K562 (cell line): Measurements from ENCODE around the gene CD79A. TPM values are rescaled to one million over a fixed set of nuclear protein-coding genes. Genes with fewer than 3 reads are reported as not detected.

Source experiments
- ATF1 ChIP-seq, 2 experiments: fragments of 450-650 bp in 1 of 2; IDR thresholded peaks; 2 replicates each; pipeline ENCODE4 v1.6.1; 2016; ENCODE audit warnings: missing compliant biosample characterization in 1 of 2, missing genetic modification characterization in 1 of 2
- CXXC5 ChIP-seq: fragments of 250-450 bp; sonication (Bioruptor Pico); IDR thresholded peaks from 2 replicates; pipeline ENCODE4 v1.8.0; 2022; ENCODE audit warnings: inconsistent platforms, mild to moderate bottlenecking, moderate library complexity
- FOXP1 ChIP-seq: sonication (generic); formaldehyde crosslinking; IDR thresholded peaks from 2 replicates; pipeline ENCODE4 v1.8.0; 2022; ENCODE audit warnings: mild to moderate bottlenecking, missing genetic modification reagents
- GABPA ChIP-seq: fragments of 200-800 bp; sonication (Bioruptor generic); conservative IDR thresholded peaks from 2 replicates; pipeline ENCODE4 v1.6.1; 2016; ENCODE audit warnings: low read depth, missing genetic modification characterization, missing compliant biosample characterization
- GTF2A2 ChIP-seq: IDR thresholded peaks from 2 replicates; pipeline ENCODE4 v1.6.1; 2016; ENCODE audit warnings: mild to moderate bottlenecking, missing genetic modification characterization, missing compliant biosample characterization
- HDAC2 ChIP-seq: fragments of 450-650 bp; IDR thresholded peaks from 2 replicates; pipeline ENCODE4 v1.6.1; 2016; ENCODE audit warnings: mild to moderate bottlenecking
- HDGF ChIP-seq: fragments of 450-650 bp; IDR thresholded peaks from 2 replicates; pipeline ENCODE4 v1.6.1; 2016
- IFI16 ChIP-seq: fragments of 250-450 bp; sonication (Bioruptor Pico); IDR thresholded peaks from 2 replicates; pipeline ENCODE4 v2.1.2; 2022; ENCODE audit warnings: mild to moderate bottlenecking, inconsistent platforms
- MTA3 ChIP-seq: fragments of 450-650 bp; formaldehyde crosslinking; IDR thresholded peaks from 2 replicates; pipeline ENCODE4 v1.6.1; 2017; ENCODE audit warnings: mild to moderate bottlenecking, borderline replicate concordance
- TFAM ChIP-seq: fragments of 250-450 bp; sonication (Bioruptor Pico); conservative IDR thresholded peaks from 2 replicates; pipeline ENCODE4 v1.5.0; 2021; ENCODE audit warnings: mild to moderate bottlenecking, moderate library complexity
- ZNF253 ChIP-seq: fragments of 250-450 bp; sonication (Bioruptor Pico); conservative IDR thresholded peaks from 2 replicates; pipeline ENCODE4 v1.6.1; 2021; ENCODE audit warnings: mild to moderate bottlenecking
- polyA plus RNA-seq, 8 experiments: library from polyadenylated mRNA; depleted of rRNA in 4 of 8; stranded (reverse) in 5 of 8; unstranded in 3 of 8; fragments of >200 nt; fragmentation: Nextera tagmentation in 2 of 8; fragmentation: Illumina TruSeq in 1 of 8; extraction: Ambion mirVana in 2 of 8; extraction: Trizol in 1 of 8; gene quantifications; 2 replicates each; pipeline versions ENCODE4 v1.2.1 to v1.2.3, GENCODE V29; 2011 to 2014; ENCODE audit warnings: inconsistent platforms in 1 of 8, missing spikeins in 1 of 8
- total RNA-seq, 7 experiments: library from RNA; depleted of rRNA in 6 of 7; stranded (reverse); fragments of >200 nt in 6 of 7; fragmentation: Illumina TruSeq in 2 of 7; extraction: Trizol in 2 of 7; gene quantifications; 2 replicates each; pipeline versions ENCODE4 v1.2.1 to v1.2.3, GENCODE V29; 2011 to 2021; ENCODE audit warnings: low replicate concordance in 1 of 7
- TF ChIP-seq, protein P1 (sequence below), 3 experiments: IDR thresholded peaks in 2 of 3; conservative IDR thresholded peaks in 1 of 3; 2 replicates each; pipeline ENCODE4 v1.5.1; 2011 to 2012; ENCODE audit warnings: low read length in 3 of 3, mild to moderate bottlenecking in 3 of 3, control low read depth in 2 of 3, improper control_type of control experiment in 1 of 3, inconsistent platforms in 1 of 3, low read depth in 1 of 3, mixed read lengths in 1 of 3, moderate library complexity in 1 of 3; ENCODE audit not compliant: insufficient read depth in 2 of 3
- TF ChIP-seq, protein P2 (sequence below): fragments of 450-650 bp; conservative IDR thresholded peaks from 2 replicates; pipeline ENCODE4 v1.6.1; 2016; ENCODE audit warnings: missing genetic modification characterization, low read depth, mild to moderate bottlenecking, control low read depth, missing compliant biosample characterization
- TF ChIP-seq, protein P3 (sequence below): fragments of 250-450 bp; sonication (Bioruptor Pico); IDR thresholded peaks from 2 replicates; pipeline ENCODE4 v1.5.0; 2020; ENCODE audit warnings: mild to moderate bottlenecking
- TF ChIP-seq, protein P4 (sequence below): sonication (generic); formaldehyde crosslinking; IDR thresholded peaks from 2 replicates; pipeline ENCODE4 v1.8.1; 2023; ENCODE audit warnings: mild to moderate bottlenecking, missing genetic modification reagents
- TF ChIP-seq, protein P5 (sequence below), 2 experiments: fragments of 450-650 bp in 1 of 2; sonication (generic) in 1 of 2; formaldehyde crosslinking in 1 of 2; IDR thresholded peaks in 1 of 2; conservative IDR thresholded peaks in 1 of 2; 2 replicates each; pipeline versions ENCODE4 v1.6.1 to v1.8.1; 2016 to 2023; ENCODE audit warnings: mild to moderate bottlenecking in 2 of 2, moderate library complexity in 2 of 2, inconsistent platforms in 1 of 2, missing genetic modification reagents in 1 of 2
- TF ChIP-seq, protein P6 (sequence below): fragments of 450-650 bp; IDR thresholded peaks from 2 replicates; pipeline ENCODE4 v1.6.1; 2016

Gene CD79A
- total and polyA plus RNA-seq, 9 of the 15 experiments (the other 6 are each of a cell fraction or from before 2014, with no cell fraction given): 0.04 to 0.72 (median 0.17) TPM; not detected in 3

DNA sequence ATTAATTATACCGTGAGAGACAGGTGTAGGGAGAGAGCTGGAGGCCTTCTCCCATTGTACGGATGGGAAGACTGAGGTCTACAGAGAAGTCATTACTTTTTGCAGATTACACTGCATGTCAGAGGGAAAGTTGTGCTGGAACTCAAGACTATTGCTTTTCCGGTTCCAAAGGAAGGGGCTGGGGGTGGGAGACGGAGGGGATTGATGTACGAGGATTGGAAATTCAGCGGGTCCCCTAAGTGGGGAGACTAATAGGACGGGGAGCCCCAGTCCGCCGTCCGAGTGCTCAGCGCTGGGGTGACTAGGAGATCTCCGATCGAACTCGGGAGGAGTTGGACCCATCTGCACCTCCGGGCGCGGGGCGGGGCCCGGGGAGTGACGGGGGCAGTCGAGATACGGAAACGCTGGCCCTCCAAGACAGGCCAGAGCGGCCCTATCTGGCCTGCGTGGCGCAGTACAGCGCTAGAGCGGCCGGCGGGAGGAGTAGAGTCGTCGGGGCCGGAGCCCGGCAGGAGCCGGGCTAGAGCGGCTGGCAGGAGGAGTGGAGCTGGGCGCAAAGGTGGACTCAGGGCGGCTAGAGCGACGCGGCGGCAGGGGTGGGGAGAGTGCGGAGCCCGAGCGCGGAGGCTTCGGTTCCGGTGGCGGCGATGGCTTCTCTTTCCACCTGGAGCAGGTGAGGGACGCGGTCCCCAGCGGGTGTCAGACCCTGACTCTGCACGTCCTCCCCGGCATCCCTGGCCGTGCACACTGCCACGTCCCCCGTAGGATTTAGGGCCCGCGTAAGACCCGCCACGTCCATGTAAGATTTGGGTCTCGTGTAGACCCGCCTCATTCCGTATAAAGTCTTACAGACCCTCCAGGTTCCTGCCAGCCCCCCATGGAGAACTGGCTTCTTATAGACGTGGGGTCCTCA lies 7.0 kb downstream of the CD79A start (continued):
- TF ChIP-seq IFI16: no peak
- TF ChIP-seq, protein P1, sequence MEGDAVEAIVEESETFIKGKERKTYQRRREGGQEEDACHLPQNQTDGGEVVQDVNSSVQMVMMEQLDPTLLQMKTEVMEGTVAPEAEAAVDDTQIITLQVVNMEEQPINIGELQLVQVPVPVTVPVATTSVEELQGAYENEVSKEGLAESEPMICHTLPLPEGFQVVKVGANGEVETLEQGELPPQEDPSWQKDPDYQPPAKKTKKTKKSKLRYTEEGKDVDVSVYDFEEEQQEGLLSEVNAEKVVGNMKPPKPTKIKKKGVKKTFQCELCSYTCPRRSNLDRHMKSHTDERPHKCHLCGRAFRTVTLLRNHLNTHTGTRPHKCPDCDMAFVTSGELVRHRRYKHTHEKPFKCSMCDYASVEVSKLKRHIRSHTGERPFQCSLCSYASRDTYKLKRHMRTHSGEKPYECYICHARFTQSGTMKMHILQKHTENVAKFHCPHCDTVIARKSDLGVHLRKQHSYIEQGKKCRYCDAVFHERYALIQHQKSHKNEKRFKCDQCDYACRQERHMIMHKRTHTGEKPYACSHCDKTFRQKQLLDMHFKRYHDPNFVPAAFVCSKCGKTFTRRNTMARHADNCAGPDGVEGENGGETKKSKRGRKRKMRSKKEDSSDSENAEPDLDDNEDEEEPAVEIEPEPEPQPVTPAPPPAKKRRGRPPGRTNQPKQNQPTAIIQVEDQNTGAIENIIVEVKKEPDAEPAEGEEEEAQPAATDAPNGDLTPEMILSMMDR (IDR thresholded peaks at IDR 0.05 in 2 of 3, conservative IDR thresholded peaks at IDR 0.05 in 1 of 3; ENCODE audit: insufficient read depth in 2 of 3, low read depth in 1 of 3, low read length in 3 of 3): 0 out of 6 replicates have a peak, but pooled peaks of 1 of the 3 experiments have one; percentile 8
- TF ChIP-seq MTA3: peak; percentile 69; the same call in 1 of the 2 replicates
- peak; percentile 96 for TF ChIP-seq CXXC5
- TF ChIP-seq, protein P2, sequence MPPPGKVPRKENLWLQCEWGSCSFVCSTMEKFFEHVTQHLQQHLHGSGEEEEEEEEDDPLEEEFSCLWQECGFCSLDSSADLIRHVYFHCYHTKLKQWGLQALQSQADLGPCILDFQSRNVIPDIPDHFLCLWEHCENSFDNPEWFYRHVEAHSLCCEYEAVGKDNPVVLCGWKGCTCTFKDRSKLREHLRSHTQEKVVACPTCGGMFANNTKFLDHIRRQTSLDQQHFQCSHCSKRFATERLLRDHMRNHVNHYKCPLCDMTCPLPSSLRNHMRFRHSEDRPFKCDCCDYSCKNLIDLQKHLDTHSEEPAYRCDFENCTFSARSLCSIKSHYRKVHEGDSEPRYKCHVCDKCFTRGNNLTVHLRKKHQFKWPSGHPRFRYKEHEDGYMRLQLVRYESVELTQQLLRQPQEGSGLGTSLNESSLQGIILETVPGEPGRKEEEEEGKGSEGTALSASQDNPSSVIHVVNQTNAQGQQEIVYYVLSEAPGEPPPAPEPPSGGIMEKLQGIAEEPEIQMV (tag): no peak
- TF ChIP-seq, protein P3, sequence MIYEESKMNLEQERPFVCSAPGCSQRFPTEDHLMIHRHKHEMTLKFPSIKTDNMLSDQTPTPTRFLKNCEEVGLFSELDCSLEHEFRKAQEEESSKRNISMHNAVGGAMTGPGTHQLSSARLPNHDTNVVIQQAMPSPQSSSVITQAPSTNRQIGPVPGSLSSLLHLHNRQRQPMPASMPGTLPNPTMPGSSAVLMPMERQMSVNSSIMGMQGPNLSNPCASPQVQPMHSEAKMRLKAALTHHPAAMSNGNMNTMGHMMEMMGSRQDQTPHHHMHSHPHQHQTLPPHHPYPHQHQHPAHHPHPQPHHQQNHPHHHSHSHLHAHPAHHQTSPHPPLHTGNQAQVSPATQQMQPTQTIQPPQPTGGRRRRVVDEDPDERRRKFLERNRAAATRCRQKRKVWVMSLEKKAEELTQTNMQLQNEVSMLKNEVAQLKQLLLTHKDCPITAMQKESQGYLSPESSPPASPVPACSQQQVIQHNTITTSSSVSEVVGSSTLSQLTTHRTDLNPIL: no peak
- peak; percentile 11 for TF ChIP-seq ATF1 (CRISPR knock-in tag; IDR thresholded peaks at IDR 0.05)
- peak; percentile 87 for TF ChIP-seq ATF1 (tag; IDR thresholded peaks at IDR 0.05)
- TF ChIP-seq HDAC2: peak; percentile 99
- 0 out of 2 replicates have a peak, but pooled peaks have one; percentile 45 for TF ChIP-seq GTF2A2 (tag)
- peak; percentile 84 for TF ChIP-seq GABPA
- peak; percentile 87; the same call in 1 of the 2 replicates for TF ChIP-seq HDGF
- TF ChIP-seq, protein P4, sequence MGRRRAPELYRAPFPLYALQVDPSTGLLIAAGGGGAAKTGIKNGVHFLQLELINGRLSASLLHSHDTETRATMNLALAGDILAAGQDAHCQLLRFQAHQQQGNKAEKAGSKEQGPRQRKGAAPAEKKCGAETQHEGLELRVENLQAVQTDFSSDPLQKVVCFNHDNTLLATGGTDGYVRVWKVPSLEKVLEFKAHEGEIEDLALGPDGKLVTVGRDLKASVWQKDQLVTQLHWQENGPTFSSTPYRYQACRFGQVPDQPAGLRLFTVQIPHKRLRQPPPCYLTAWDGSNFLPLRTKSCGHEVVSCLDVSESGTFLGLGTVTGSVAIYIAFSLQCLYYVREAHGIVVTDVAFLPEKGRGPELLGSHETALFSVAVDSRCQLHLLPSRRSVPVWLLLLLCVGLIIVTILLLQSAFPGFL: no peak
- TF ChIP-seq, protein P5, sequence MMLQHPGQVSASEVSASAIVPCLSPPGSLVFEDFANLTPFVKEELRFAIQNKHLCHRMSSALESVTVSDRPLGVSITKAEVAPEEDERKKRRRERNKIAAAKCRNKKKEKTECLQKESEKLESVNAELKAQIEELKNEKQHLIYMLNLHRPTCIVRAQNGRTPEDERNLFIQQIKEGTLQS (IDR thresholded peaks at IDR 0.05): peak; percentile 20; the same call in 1 of the 2 replicates
- TF ChIP-seq, protein P5 (CRISPR knock-in tag; conservative IDR thresholded peaks at IDR 0.05): 0 out of 2 replicates have a peak, but pooled peaks have one; percentile 50
- 0 out of 2 replicates have a peak, but pooled peaks have one; percentile 18 for TF ChIP-seq FOXP1 (CRISPR knock-in tag)
- TF ChIP-seq, protein P6, sequence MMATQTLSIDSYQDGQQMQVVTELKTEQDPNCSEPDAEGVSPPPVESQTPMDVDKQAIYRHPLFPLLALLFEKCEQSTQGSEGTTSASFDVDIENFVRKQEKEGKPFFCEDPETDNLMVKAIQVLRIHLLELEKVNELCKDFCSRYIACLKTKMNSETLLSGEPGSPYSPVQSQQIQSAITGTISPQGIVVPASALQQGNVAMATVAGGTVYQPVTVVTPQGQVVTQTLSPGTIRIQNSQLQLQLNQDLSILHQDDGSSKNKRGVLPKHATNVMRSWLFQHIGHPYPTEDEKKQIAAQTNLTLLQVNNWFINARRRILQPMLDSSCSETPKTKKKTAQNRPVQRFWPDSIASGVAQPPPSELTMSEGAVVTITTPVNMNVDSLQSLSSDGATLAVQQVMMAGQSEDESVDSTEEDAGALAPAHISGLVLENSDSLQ: peak; percentile 92
- no peak for TF ChIP-seq TFAM (CRISPR knock-in tag)
- TF ChIP-seq ZNF253 (CRISPR knock-in tag): no peak
